Transverse colon (tissue), 4 donors: Measurements from ENCODE around the gene CYP46A1. TPM values are rescaled to one million over a fixed set of nuclear protein-coding genes. Genes with fewer than 3 reads are reported as not detected.

ENCODE experiments used
- DNase-seq: peaks from one replicate; pipeline ENCODE4 v3.0.0-alpha.2; 2019
- H3K27ac ChIP-seq, 4 donors: fragments of 200-600 bp; sonication (generic); 2 replicates each; pipeline ENCODE4 v1.5.1; 2016 to 2018; ENCODE audit warnings: inconsistent platforms in 4 of 4
- H3K27me3 ChIP-seq: fragments of 200-600 bp; sonication (generic); 2 replicates; pipeline ENCODE4 v1.5.1; 2017; ENCODE audit warnings: inconsistent platforms
- H3K36me3 ChIP-seq, 4 donors: fragments of 200-600 bp; sonication (generic); 2 replicates each; pipeline ENCODE4 v1.5.1; 2017 to 2019; ENCODE audit warnings: inconsistent platforms in 4 of 4
- H3K4me1 ChIP-seq, 4 donors: fragments of 200-600 bp; sonication (generic); 2 replicates each; pipeline ENCODE4 v1.5.1; 2017 to 2020; ENCODE audit warnings: inconsistent platforms in 4 of 4
- H3K4me3 ChIP-seq, 4 donors: fragments of 200-600 bp; sonication (generic); 1 replicate in 1 of 4; 2 replicates in 3 of 4; pipeline versions ENCODE4 v1.5.1 to v1.6.1; 2017 to 2019; ENCODE audit warnings: inconsistent platforms in 4 of 4
- H3K9me3 ChIP-seq, 2 donors: fragments of 200-600 bp; sonication (generic); 2 replicates each; pipeline ENCODE4 v1.5.1; 2017 to 2019; ENCODE audit warnings: inconsistent platforms in 2 of 2
- EP300 ChIP-seq: sonication (generic); formaldehyde crosslinking; IDR thresholded peaks from one replicate; pipeline ENCODE4 v1.6.1; 2017; ENCODE audit warnings: antibody characterized with exemption, low read depth
- POLR2A ChIP-seq: fragments of 450-650 bp; IDR thresholded peaks from one replicate; pipeline ENCODE4 v1.6.1; 2016; ENCODE audit warnings: antibody characterized with exemption, mild to moderate bottlenecking, moderate library complexity
- POLR2AphosphoS5 ChIP-seq, 3 donors: sonication (generic); formaldehyde crosslinking; IDR thresholded peaks; one replicate each; pipeline ENCODE4 v1.6.1; 2016; ENCODE audit warnings: antibody characterized with exemption in 3 of 3
- WGBS, 2 donors: methylation state at CpG; one replicate each; pipeline ENCODE4 v1.1.5; 2018; ENCODE audit warnings: low coverage in 1 of 2; 5-methylcytosine and 5-hydroxymethylcytosine counted together
- in situ Hi-C, 4 donors: fragments of 200-750 bp; cut with MboI; loops; one replicate each; pipeline versions ENCODE4 v1.15.0 to v1.15.1; 2017; ENCODE audit warnings: low sequenced_read_pairs in 3 of 4, low pct_ligation_motif_present in 1 of 4, low pct_unique_long_range_greater_than_20kb in 1 of 4
- intact Hi-C: fragments of 100-400 bp; cut with DNase I; formaldehyde crosslinking; loops from one replicate; pipeline ENCODE4 v1.15.1; 2023; ENCODE audit warnings: low total_unique reads
- total RNA-seq, 4 donors: library from RNA; depleted of rRNA; stranded (reverse); fragments of >200 nt; gene quantifications; one replicate each; pipeline ENCODE4 v1.1.0, GENCODE V29; 2016
- TF ChIP-seq, protein P1 (sequence below), 5 experiments: fragments of 200-600 bp in 3 of 5; fragments of 450-650 bp in 2 of 5; sonication (generic) in 3 of 5; IDR thresholded peaks; 1 replicate in 2 of 5; 2 replicates in 3 of 5; pipeline ENCODE4 v1.5.1; 2016 to 2017; ENCODE audit warnings: antibody characterized with exemption in 5 of 5, inconsistent platforms in 3 of 5, mild to moderate bottlenecking in 2 of 5, moderate library complexity in 1 of 5

Gene CYP46A1
- total RNA-seq, 4 donors from 2014 or later = 0.27 to 0.75 (median 0.52) TPM

DNA sequence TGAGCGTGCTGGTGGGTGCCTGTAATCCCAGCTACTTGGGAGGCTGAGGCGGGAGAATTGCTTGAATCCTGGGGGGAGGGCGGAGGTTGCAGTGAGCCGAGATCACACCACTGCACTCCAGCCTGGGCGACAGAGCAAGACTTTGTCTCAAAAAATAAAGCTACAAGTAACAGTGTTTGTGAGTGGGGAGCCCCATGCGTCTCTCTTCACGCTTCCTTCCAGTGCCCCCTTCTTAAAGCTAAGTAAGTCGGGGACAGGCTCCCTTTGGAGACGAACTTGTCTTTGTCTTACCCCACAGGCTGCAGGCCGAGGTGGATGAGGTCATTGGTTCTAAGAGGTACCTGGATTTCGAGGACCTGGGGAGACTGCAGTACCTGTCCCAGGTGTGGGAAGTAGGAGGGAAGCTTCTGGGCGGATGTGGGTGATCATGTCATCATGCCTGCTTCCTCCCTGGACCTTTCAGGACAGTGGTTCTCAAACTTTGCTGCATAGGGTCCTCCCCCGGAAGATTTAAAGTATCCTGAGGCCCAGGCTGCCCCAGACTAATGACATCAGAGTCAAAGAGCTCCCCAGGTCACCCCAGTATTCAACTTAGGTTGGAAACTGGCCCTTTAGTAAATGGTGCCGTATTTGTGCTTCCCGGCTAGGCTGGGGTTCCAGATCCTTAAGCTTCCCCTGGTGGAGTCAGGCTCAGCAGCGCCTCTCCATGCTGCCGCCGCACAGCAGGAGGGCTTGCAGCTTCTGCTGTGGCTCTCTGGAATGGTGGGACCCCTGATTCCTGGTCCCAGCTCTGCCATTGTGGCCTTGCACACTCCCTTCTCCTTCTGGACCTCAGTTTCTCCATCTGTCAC, 37.1 kb downstream of the CYP46A1 start:
- Histone ChIP-seq H3K27ac (no peak overlapping the region), H3K9me3 (no peaks in the 10 kb centered on the region), H3K4me3 (no peak overlapping the region), H3K27me3 (no peaks in the 10 kb centered on the region), H3K36me3 (no peaks in the 10 kb centered on the region), H3K4me1 (no peaks in the 10 kb centered on the region)
- 88 to 97% methylated on average over 12 to 18 of the region's 18 CpGs for WGBS, 2 donors
- TF ChIP-seq EP300 (no peak), POLR2A (no peak), POLR2AphosphoS5 (IDR thresholded peaks at IDR 0.05) (no peak)
- TF ChIP-seq, protein P1, sequence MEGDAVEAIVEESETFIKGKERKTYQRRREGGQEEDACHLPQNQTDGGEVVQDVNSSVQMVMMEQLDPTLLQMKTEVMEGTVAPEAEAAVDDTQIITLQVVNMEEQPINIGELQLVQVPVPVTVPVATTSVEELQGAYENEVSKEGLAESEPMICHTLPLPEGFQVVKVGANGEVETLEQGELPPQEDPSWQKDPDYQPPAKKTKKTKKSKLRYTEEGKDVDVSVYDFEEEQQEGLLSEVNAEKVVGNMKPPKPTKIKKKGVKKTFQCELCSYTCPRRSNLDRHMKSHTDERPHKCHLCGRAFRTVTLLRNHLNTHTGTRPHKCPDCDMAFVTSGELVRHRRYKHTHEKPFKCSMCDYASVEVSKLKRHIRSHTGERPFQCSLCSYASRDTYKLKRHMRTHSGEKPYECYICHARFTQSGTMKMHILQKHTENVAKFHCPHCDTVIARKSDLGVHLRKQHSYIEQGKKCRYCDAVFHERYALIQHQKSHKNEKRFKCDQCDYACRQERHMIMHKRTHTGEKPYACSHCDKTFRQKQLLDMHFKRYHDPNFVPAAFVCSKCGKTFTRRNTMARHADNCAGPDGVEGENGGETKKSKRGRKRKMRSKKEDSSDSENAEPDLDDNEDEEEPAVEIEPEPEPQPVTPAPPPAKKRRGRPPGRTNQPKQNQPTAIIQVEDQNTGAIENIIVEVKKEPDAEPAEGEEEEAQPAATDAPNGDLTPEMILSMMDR (IDR thresholded peaks at IDR 0.05) = no peak
- DNase-seq = no peak
- in situ Hi-C loops (loop anchor here in 2 of 4 donors (10.0 kb wide), 1 partner anchor 164 kb away; no protein-coding TSS in a partner anchor), intact Hi-C loops (no loop called here)

GRCh38 chr14:99721792-99722516, 37.9 kb downstream of the CYP46A1 start:
- no peaks in the 10 kb centered on the region for H3K36me3 ChIP-seq
- intact Hi-C loops = no loop called here
- in situ Hi-C loops = loop anchor here in 2 of 4 donors (10.0 kb wide), 1 partner anchor 163 kb away; no protein-coding TSS in a partner anchor
- DNase-seq = no peak
- WGBS, 2 donors = 50 to 67% methylated on average over 2 to 12 of the region's 12 CpGs
- no peaks in the 10 kb centered on the region for H3K9me3 ChIP-seq
- no peak overlapping the region for H3K27ac ChIP-seq
- H3K4me3 ChIP-seq = no peak overlapping the region
- H3K4me1 ChIP-seq = no peaks in the 10 kb centered on the region
- TF ChIP-seq, protein P1 (IDR thresholded peaks at IDR 0.05) = no peak
- TF ChIP-seq POLR2AphosphoS5 (IDR thresholded peaks at IDR 0.05) (no peak), EP300 (no peak), POLR2A (no peak)
- H3K27me3 ChIP-seq = no peaks in the 10 kb centered on the region

GRCh38 chr14:99722741-99723140, 38.6 kb downstream of the CYP46A1 start:
- Histone ChIP-seq H3K36me3 (no peaks in the 10 kb centered on the region), H3K4me3 (no peak overlapping the region), H3K27ac (no peak overlapping the region), H3K27me3 (no peaks in the 10 kb centered on the region), H3K4me1 (no peaks in the 10 kb centered on the region), H3K9me3 (no peaks in the 10 kb centered on the region)
- intact Hi-C loops (no loop called here), in situ Hi-C loops (loop anchor here in 2 of 4 donors (10.0 kb wide), 1 partner anchor 162 kb away; no protein-coding TSS in a partner anchor)
- 80 to 86% methylated on average over 1 to 9 of the region's 9 CpGs for WGBS, 2 donors
- TF ChIP-seq POLR2A = no peak
- no peak for TF ChIP-seq EP300
- TF ChIP-seq POLR2AphosphoS5 (IDR thresholded peaks at IDR 0.05) = no peak
- TF ChIP-seq, protein P1 (IDR thresholded peaks at IDR 0.05) = no peak
- no peak for DNase-seq
